Naive thymus-derived CD8-positive, alpha-beta T cell (primary cell): Measurements from ENCODE around the gene SNRPE. TPM values are rescaled to one million over a fixed set of nuclear protein-coding genes. Genes with fewer than 3 reads are reported as not detected.
A peak's percentile ranks its signal among the peaks of the same experiment; 100 is the strongest.

Source experiments
- ATAC-seq, 2 donors: fragments of 150-1000 bp; cut with Tn5 transposase in 1 of 2; sonication (Bioruptor Pico), chemical (Tn5 transposase) in 1 of 2; 1 replicate in 1 of 2; 2 replicates in 1 of 2; pipeline ENCODE4 v1.10.0; 2021; ENCODE audit warnings: mild to moderate bottlenecking in 2 of 2, moderate library complexity in 2 of 2
- POLR2A ChIA-PET: fragments of 350-600 bp; sonication (Branson Sonifier 250); formaldehyde crosslinking; loops from one replicate; lab custom pipeline; 2021; ENCODE audit warnings: antibody characterized with exemption; lab: Charles Lee
- DNase-seq, 10 donors: peaks; one replicate each; pipeline versions ENCODE4 v3.0.0 to v3.0.0-alpha.2; 2020 to 2022
- H3K27ac Mint-ChIP-seq, 10 donors: one replicate each; pipeline ENCODE4 v1.8.0; 2020 to 2022; ENCODE audit warnings: mild to moderate bottlenecking in 10 of 10, mixed read lengths in 10 of 10, moderate library complexity in 4 of 10, inconsistent platforms in 1 of 10
- H3K27me3 Mint-ChIP-seq, 5 donors: one replicate each; pipeline ENCODE4 v1.8.0; 2021 to 2022; ENCODE audit warnings: mixed read lengths in 5 of 5
- H3K36me3 Mint-ChIP-seq, 3 donors: one replicate each; pipeline ENCODE4 v1.8.0; 2020 to 2022; ENCODE audit warnings: mixed read lengths in 3 of 3, mild to moderate bottlenecking in 2 of 3, inconsistent platforms in 1 of 3
- H3K4me1 Mint-ChIP-seq, 4 donors: one replicate each; pipeline ENCODE4 v1.8.0; 2021 to 2022; ENCODE audit warnings: mixed read lengths in 4 of 4
- H3K4me3 Mint-ChIP-seq, 10 donors: one replicate each; pipeline ENCODE4 v1.8.0; 2020 to 2022; ENCODE audit warnings: mild to moderate bottlenecking in 10 of 10, mixed read lengths in 10 of 10, moderate library complexity in 6 of 10, inconsistent platforms in 1 of 10
- H3K9me3 Mint-ChIP-seq, 9 donors: one replicate each; pipeline ENCODE4 v1.8.0; 2020 to 2022; ENCODE audit warnings: mixed read lengths in 9 of 9, mild to moderate bottlenecking in 3 of 9, inconsistent platforms in 1 of 9, moderate library complexity in 1 of 9
- polyA plus RNA-seq, 3 donors: library from polyadenylated mRNA; unstranded; fragments of 300-500 nt; fragmentation: Illumina TruSeq; gene quantifications; one replicate each; pipeline ENCODE4 v1.2.3, GENCODE V29; 2021
- total RNA-seq, 8 experiments: library from RNA in 2 of 8; stranded (reverse) in 2 of 8; gene quantifications; one replicate each; pipeline ENCODE4 v1.2.3 and lab custom pipeline; 2021 to 2026

The SNRPE gene
- total and polyA plus RNA-seq, 5 experiments from 2014 or later = 85.9 to 281 (median 223) TPM

- DNase-seq (no peak), ATAC-seq (no peak)
- Mint-ChIP-seq H3K4me1 (no peaks in the 10 kb centered on the region), H3K4me3 (no peak overlapping the region), H3K9me3 (peaks cover 0 to 35% (median 10%) of the 10 kb centered on the region in 9 donors), H3K27ac (no peak overlapping the region), H3K36me3 (peaks cover 6 to 17% (median 16%) of the 10 kb centered on the region in 3 donors), H3K27me3 (peaks cover 0 to 1% (median 0%) of the 10 kb centered on the region in 5 donors)
- POLR2A ChIA-PET = no interaction called here
Measured at GRCh38 chr1:203891950-203892349, 30.6 kb downstream of the SNRPE start.

- no peak for DNase-seq
- no peak for ATAC-seq
- POLR2A ChIA-PET = no interaction called here
- Mint-ChIP-seq H3K4me1 (no peaks in the 10 kb centered on the region), H3K36me3 (peaks cover 3 to 6% (median 4%) of the 10 kb centered on the region in 3 donors), H3K9me3 (peaks cover 0 to 21% (median 6%) of the 10 kb centered on the region in 9 donors), H3K4me3 (no peak overlapping the region), H3K27me3 (peaks cover 0 to 4% (median 3%) of the 10 kb centered on the region in 5 donors), H3K27ac (no peak overlapping the region)
Measured at GRCh38 chr1:203898458-203899352, 37.3 kb downstream of the SNRPE start.

GRCh38 chr1:203899353-203899716 is 37.9 kb downstream of the SNRPE start:
- H3K36me3 Mint-ChIP-seq = peaks cover 2 to 3% (median 2%) of the 10 kb centered on the region in 3 donors
- no peaks in the 10 kb centered on the region for H3K4me1 Mint-ChIP-seq
- H3K4me3 Mint-ChIP-seq = no peak overlapping the region
- POLR2A ChIA-PET = no interaction called here
- ATAC-seq (no peak), DNase-seq (no peak)
- peaks cover 0 to 5% (median 4%) of the 10 kb centered on the region in 5 donors for H3K27me3 Mint-ChIP-seq
- peaks cover 0 to 15% (median 5%) of the 10 kb centered on the region in 9 donors for H3K9me3 Mint-ChIP-seq
- H3K27ac Mint-ChIP-seq = no peak overlapping the region

GRCh38 chr1:203899869-203900714 is 38.7 kb downstream of the SNRPE start:
- no peaks in the 10 kb centered on the region for H3K4me1 Mint-ChIP-seq
- H3K9me3 Mint-ChIP-seq = peaks cover 0 to 9% (median 0%) of the 10 kb centered on the region in 9 donors
- H3K27ac Mint-ChIP-seq = no peak overlapping the region
- DNase-seq (peak in 1 of 10 donors; percentile 62), ATAC-seq (no peak)
- peaks cover 0 to 5% (median 4%) of the 10 kb centered on the region in 5 donors for H3K27me3 Mint-ChIP-seq
- no peaks in the 10 kb centered on the region for H3K36me3 Mint-ChIP-seq
- no peak overlapping the region for H3K4me3 Mint-ChIP-seq
- POLR2A ChIA-PET = interaction anchor here (0.8 kb wide), 1 partner anchor 13 kb away, joined by 3 read pairs; no protein-coding TSS in a partner anchor

- peaks cover 0 to 3% (median 0%) of the 10 kb centered on the region in 9 donors for H3K9me3 Mint-ChIP-seq
- DNase-seq (no peak), ATAC-seq (no peak)
- H3K36me3 Mint-ChIP-seq = no peaks in the 10 kb centered on the region
- POLR2A ChIA-PET = interaction anchor here (0.6 kb wide), 1 partner anchor 607 kb away, joined by 4 read pairs; no protein-coding TSS in a partner anchor
- peaks cover 0 to 5% (median 4%) of the 10 kb centered on the region in 5 donors for H3K27me3 Mint-ChIP-seq
- H3K27ac Mint-ChIP-seq = no peak overlapping the region
- no peaks in the 10 kb centered on the region for H3K4me1 Mint-ChIP-seq
- H3K4me3 Mint-ChIP-seq = no peak overlapping the region
Measured at GRCh38 chr1:203901581-203901980, 40.2 kb downstream of the SNRPE start.

GRCh38 chr1:203905275-203905674 is 43.9 kb downstream of the SNRPE start:
- H3K9me3 Mint-ChIP-seq = peaks cover 0 to 3% (median 0%) of the 10 kb centered on the region in 9 donors
- POLR2A ChIA-PET = no interaction called here

GRCh38 chr1:203906932-203907331 is 45.5 kb downstream of the SNRPE start:
- peaks cover 0 to 3% (median 0%) of the 10 kb centered on the region in 9 donors for H3K9me3 Mint-ChIP-seq
- no peaks in the 10 kb centered on the region for H3K4me1 Mint-ChIP-seq
- DNase-seq (no peak), ATAC-seq (no peak)
- H3K27ac Mint-ChIP-seq = no peak overlapping the region
- H3K4me3 Mint-ChIP-seq = no peak overlapping the region
- H3K36me3 Mint-ChIP-seq = no peaks in the 10 kb centered on the region
- peaks cover 0 to 8% (median 5%) of the 10 kb centered on the region in 5 donors for H3K27me3 Mint-ChIP-seq
- POLR2A ChIA-PET = no interaction called here

More at GRCh38 chr1:203905275-203905674, 43.9 kb downstream of the SNRPE start:
- ATAC-seq (no peak), DNase-seq (no peak)
- Mint-ChIP-seq H3K4me1 (no peaks in the 10 kb centered on the region), H3K27me3 (peaks cover 0 to 6% (median 5%) of the 10 kb centered on the region in 5 donors), H3K4me3 (no peak overlapping the region), H3K36me3 (no peaks in the 10 kb centered on the region), H3K27ac (no peak overlapping the region)

- no peak overlapping the region for H3K27ac Mint-ChIP-seq
- H3K4me1 Mint-ChIP-seq = no peaks in the 10 kb centered on the region
- POLR2A ChIA-PET = no interaction called here
- H3K9me3 Mint-ChIP-seq = no peaks in the 10 kb centered on the region
- no peak overlapping the region for H3K4me3 Mint-ChIP-seq
- H3K27me3 Mint-ChIP-seq = peaks cover 0 to 7% (median 2%) of the 10 kb centered on the region in 5 donors
- no peak for ATAC-seq
- DNase-seq = no peak
- H3K36me3 Mint-ChIP-seq = no peaks in the 10 kb centered on the region
Measured at GRCh38 chr1:203907901-203908300, 46.5 kb downstream of the SNRPE start.

- Mint-ChIP-seq H3K4me3 (no peak overlapping the region), H3K27ac (no peak overlapping the region), H3K4me1 (no peaks in the 10 kb centered on the region), H3K36me3 (no peaks in the 10 kb centered on the region), H3K9me3 (no peaks in the 10 kb centered on the region), H3K27me3 (peaks cover 0 to 7% (median 2%) of the 10 kb centered on the region in 5 donors)
- no peak for DNase-seq
- ATAC-seq = no peak
- POLR2A ChIA-PET = no interaction called here
Measured at GRCh38 chr1:203911806-203912205, 50.4 kb downstream of the SNRPE start.

GRCh38 chr1:203913073-203913521 is 51.7 kb downstream of the SNRPE start:
- POLR2A ChIA-PET = no interaction called here
- H3K27me3 Mint-ChIP-seq = peaks cover 0 to 7% (median 2%) of the 10 kb centered on the region in 5 donors
- H3K9me3 Mint-ChIP-seq = no peaks in the 10 kb centered on the region
- no peaks in the 10 kb centered on the region for H3K36me3 Mint-ChIP-seq
- H3K4me1 Mint-ChIP-seq = no peaks in the 10 kb centered on the region
- no peak overlapping the region for H3K27ac Mint-ChIP-seq
- DNase-seq = no peak
- H3K4me3 Mint-ChIP-seq = no peak overlapping the region
- no peak for ATAC-seq

GRCh38 chr1:203914292-203914691 is 52.9 kb downstream of the SNRPE start:
- H3K4me1 Mint-ChIP-seq = no peaks in the 10 kb centered on the region
- ATAC-seq = no peak

GRCh38 chr1:203915811-203916210 is 54.4 kb downstream of the SNRPE start:
- POLR2A ChIA-PET = no interaction called here
- H3K4me3 Mint-ChIP-seq = no peak overlapping the region
- no peak overlapping the region for H3K27ac Mint-ChIP-seq
- peaks cover 0 to 7% (median 0%) of the 10 kb centered on the region in 5 donors for H3K27me3 Mint-ChIP-seq
- no peaks in the 10 kb centered on the region for H3K4me1 Mint-ChIP-seq
- no peak for ATAC-seq
- DNase-seq = no peak
- H3K9me3 Mint-ChIP-seq = no peaks in the 10 kb centered on the region
- H3K36me3 Mint-ChIP-seq = no peaks in the 10 kb centered on the region

More at GRCh38 chr1:203914292-203914691, 52.9 kb downstream of the SNRPE start:
- Mint-ChIP-seq H3K4me3 (no peak overlapping the region), H3K9me3 (no peaks in the 10 kb centered on the region), H3K27me3 (peaks cover 0 to 7% (median 0%) of the 10 kb centered on the region in 5 donors), H3K27ac (no peak overlapping the region), H3K36me3 (no peaks in the 10 kb centered on the region)
- POLR2A ChIA-PET = no interaction called here
- no peak for DNase-seq
